OCI-LY1 (cell line): ENCODE measurements around the gene DOCK1.

Source experiments
- H2AFZ ChIP-seq: fragments of 200-600 bp; sonication (generic), shearing (Covaris generic); 2 replicates; pipeline ENCODE4 v1.6.0; 2014; ENCODE audit warnings: antibody characterized with exemption, mild to moderate bottlenecking, low read length
- H3F3A ChIP-seq: fragments of 200-600 bp; sonication (generic), shearing (Covaris generic); 2 replicates; pipeline ENCODE4 v1.6.0; 2014; ENCODE audit warnings: mild to moderate bottlenecking, antibody characterized with exemption, low read length, moderate library complexity; ENCODE audit not compliant: insufficient read depth
- H3K27ac ChIP-seq: fragments of 200-600 bp; sonication (generic); 2 replicates; pipeline ENCODE4 v1.5.1; 2014; ENCODE audit warnings: low read length, mixed run types, mild to moderate bottlenecking, low read depth; ENCODE audit not compliant: poor library complexity, severe bottlenecking
- H3K27me3 ChIP-seq: fragments of 200-600 bp; sonication (generic); 2 replicates; pipeline ENCODE4 v1.6.0; 2014; ENCODE audit warnings: antibody characterized with exemption, mild to moderate bottlenecking, low read length, moderate library complexity; ENCODE audit not compliant: insufficient read depth
- H3K36me3 ChIP-seq: fragments of 200-600 bp; sonication (generic); 2 replicates; pipeline ENCODE4 v1.6.1; 2014; ENCODE audit warnings: mild to moderate bottlenecking, antibody characterized with exemption, low read length, moderate library complexity, mixed read lengths; ENCODE audit not compliant: insufficient read depth
- H3K4me1 ChIP-seq: fragments of 200-600 bp; sonication (generic); 2 replicates; pipeline ENCODE4 v1.5.1; 2014; ENCODE audit warnings: mild to moderate bottlenecking, low read length, moderate library complexity; ENCODE audit not compliant: insufficient read depth, severe bottlenecking
- H3K4me2 ChIP-seq: fragments of 200-600 bp; sonication (generic), shearing (Covaris generic); 2 replicates; pipeline ENCODE4 v1.6.1; 2014; ENCODE audit warnings: low read length
- H3K4me3 ChIP-seq: fragments of 200-600 bp; sonication (generic); 2 replicates; pipeline ENCODE4 v1.5.1; 2014; ENCODE audit warnings: low read length, low read depth, mild to moderate bottlenecking, mixed read lengths; ENCODE audit not compliant: poor library complexity, severe bottlenecking
- H3K79me2 ChIP-seq: fragments of 200-600 bp; shearing (Covaris generic); 2 replicates; pipeline ENCODE4 v1.6.1; 2016; ENCODE audit warnings: mixed run types, low read length, mixed read lengths; ENCODE audit not compliant: insufficient read depth
- H3K9ac ChIP-seq: fragments of 200-600 bp; sonication (generic), shearing (Covaris generic); 2 replicates; pipeline ENCODE4 v1.6.1; 2014; ENCODE audit warnings: mild to moderate bottlenecking, low read length, mixed read lengths
- H3K9me2 ChIP-seq: fragments of 200-600 bp; sonication (generic), shearing (Covaris generic); 2 replicates; pipeline ENCODE4 v1.6.1; 2014; ENCODE audit warnings: low read depth, mild to moderate bottlenecking, low read length, mixed read lengths
- H3K9me3 ChIP-seq: fragments of 200-600 bp; shearing (Covaris generic); 2 replicates; pipeline ENCODE4 v1.6.1; 2014; ENCODE audit warnings: low read length, mixed read lengths
- H4K20me1 ChIP-seq: fragments of 200-600 bp; sonication (generic), shearing (Covaris generic); 2 replicates; pipeline ENCODE4 v1.6.0; 2016; ENCODE audit warnings: mild to moderate bottlenecking, low read length; ENCODE audit not compliant: insufficient read depth
- CTCF ChIP-seq: fragments of 200-600 bp; sonication (generic), shearing (Covaris generic); IDR thresholded peaks from 2 replicates; pipeline ENCODE4 v1.5.1; 2017; ENCODE audit warnings: mild to moderate bottlenecking, antibody characterized with exemption, low read length, moderate library complexity, mixed read lengths
- EZH2 ChIP-seq: fragments of 200-600 bp; sonication (generic), shearing (Covaris generic); IDR thresholded peaks from 2 replicates; pipeline ENCODE4 v1.8.0; 2017; ENCODE audit warnings: borderline replicate concordance, mixed run types, mild to moderate bottlenecking, antibody characterized with exemption, low read length, moderate library complexity, mixed read lengths

The DOCK1 gene

GRCh38 chr10:127458016-127458810 lies 553.0 kb downstream of the DOCK1 start:
- no peak for TF ChIP-seq EZH2
- no peak for TF ChIP-seq CTCF
- H3K27ac ChIP-seq = no peak overlapping the region
- no peak overlapping the region for H3K4me3 ChIP-seq
- no peaks in the 10 kb centered on the region for H4K20me1 ChIP-seq
- H3K9me3 ChIP-seq = no peaks in the 10 kb centered on the region
- H3K27me3 ChIP-seq = no peaks in the 10 kb centered on the region
- no peak overlapping the region for H3K9ac ChIP-seq
- no peak overlapping the region for H2AFZ ChIP-seq
- no peaks in the 10 kb centered on the region for H3K9me2 ChIP-seq
- H3K36me3 ChIP-seq = no peaks in the 10 kb centered on the region
- no peaks in the 10 kb centered on the region for H3F3A ChIP-seq
- no peaks in the 10 kb centered on the region for H3K4me1 ChIP-seq
- H3K4me2 ChIP-seq = no peak overlapping the region
- no peaks in the 10 kb centered on the region for H3K79me2 ChIP-seq

DNA sequence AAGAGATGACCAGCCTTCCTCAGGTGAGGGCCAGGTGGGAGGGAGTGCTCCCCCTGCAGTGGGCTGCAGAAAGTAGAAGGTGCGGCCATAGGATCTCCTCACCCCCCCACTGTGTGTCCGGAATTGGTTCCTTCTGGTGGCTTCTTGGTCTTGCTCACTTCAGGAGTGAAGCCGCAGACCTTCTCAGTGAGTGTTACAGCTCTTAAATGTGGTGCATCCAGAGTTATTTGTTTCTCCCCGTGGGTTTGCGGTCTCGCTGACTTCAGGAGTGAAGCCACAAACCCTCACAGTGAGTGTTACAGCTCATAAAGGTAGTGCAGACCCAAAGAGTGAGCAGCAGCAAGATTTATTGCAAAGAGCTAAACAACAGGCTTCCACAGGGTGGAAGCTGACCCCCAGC lies 553.6 kb downstream of the DOCK1 start:
- H3K36me3 ChIP-seq = no peaks in the 10 kb centered on the region
- no peaks in the 10 kb centered on the region for H4K20me1 ChIP-seq
- H3K9ac ChIP-seq = no peak overlapping the region
- H3K9me3 ChIP-seq = no peaks in the 10 kb centered on the region
- H3K79me2 ChIP-seq = no peaks in the 10 kb centered on the region
- H3K9me2 ChIP-seq = no peaks in the 10 kb centered on the region
- no peak for TF ChIP-seq EZH2
- TF ChIP-seq CTCF = no peak
- H3K27ac ChIP-seq = no peak overlapping the region
- H3K4me1 ChIP-seq = no peaks in the 10 kb centered on the region
- no peaks in the 10 kb centered on the region for H3K27me3 ChIP-seq
- H3K4me2 ChIP-seq = no peak overlapping the region
- no peak overlapping the region for H3K4me3 ChIP-seq
- no peaks in the 10 kb centered on the region for H3F3A ChIP-seq
- no peak overlapping the region for H2AFZ ChIP-seq

GRCh38 chr10:127459918-127460317 lies 554.7 kb downstream of the DOCK1 start:
- no peak overlapping the region for H2AFZ ChIP-seq
- TF ChIP-seq EZH2 = no peak
- TF ChIP-seq CTCF = no peak
- H3K9ac ChIP-seq = no peak overlapping the region
- no peaks in the 10 kb centered on the region for H3K27me3 ChIP-seq
- H3K4me3 ChIP-seq = no peak overlapping the region
- H3K27ac ChIP-seq = no peak overlapping the region
- H3K36me3 ChIP-seq = no peaks in the 10 kb centered on the region
- H4K20me1 ChIP-seq = no peaks in the 10 kb centered on the region
- no peaks in the 10 kb centered on the region for H3F3A ChIP-seq
- H3K9me3 ChIP-seq = no peaks in the 10 kb centered on the region
- H3K4me1 ChIP-seq = no peaks in the 10 kb centered on the region
- H3K9me2 ChIP-seq = no peaks in the 10 kb centered on the region
- H3K4me2 ChIP-seq = no peak overlapping the region
- no peaks in the 10 kb centered on the region for H3K79me2 ChIP-seq
